Osteoblast (primary cell): ENCODE results near the gene FGF10. TPM values are rescaled to one million over a fixed set of nuclear protein-coding genes. Genes with fewer than 3 reads are reported as not detected.

Source experiments
- DNase-seq: peaks from one replicate; pipeline ENCODE4 v3.0.0; 2011; ENCODE audit warnings: low spot score, mixed read lengths; ENCODE audit not compliant: insufficient read length; ENCODE audit errors: missing footprints
- H2AFZ ChIP-seq: 2 replicates; pipeline ENCODE4 v1.6.0; 2011; ENCODE audit warnings: mild to moderate bottlenecking, low read length
- H3K27ac ChIP-seq: 2 replicates; pipeline ENCODE4 v1.5.1; 2011; ENCODE audit warnings: mild to moderate bottlenecking, low read depth, low read length, moderate library complexity
- H3K27me3 ChIP-seq: 2 replicates; pipeline ENCODE4 v1.6.0; 2012; ENCODE audit warnings: mild to moderate bottlenecking, control low read depth, inconsistent platforms, low read length, moderate library complexity; ENCODE audit not compliant: insufficient read depth
- H3K36me3 ChIP-seq: 2 replicates; pipeline ENCODE4 v1.5.1; 2011; ENCODE audit warnings: mild to moderate bottlenecking, low read length, control low read depth, moderate library complexity; ENCODE audit not compliant: insufficient read depth
- H3K4me1 ChIP-seq: 2 replicates; pipeline ENCODE4 v1.5.1; 2011; ENCODE audit warnings: mild to moderate bottlenecking, low read length, control low read depth, moderate library complexity; ENCODE audit not compliant: insufficient read depth
- H3K4me2 ChIP-seq: 2 replicates; pipeline ENCODE4 v1.6.0; 2011; ENCODE audit warnings: mild to moderate bottlenecking, low read length; ENCODE audit not compliant: insufficient read depth
- H3K4me3 ChIP-seq: fragments of 200-600 bp; sonication (generic); 3 replicates; pipeline ENCODE4 v1.5.1; 2012; ENCODE audit warnings: mild to moderate bottlenecking, low read length, inconsistent platforms; ENCODE audit not compliant: insufficient read depth
- H3K79me2 ChIP-seq: 2 replicates; pipeline ENCODE4 v1.6.0; 2012; ENCODE audit warnings: mild to moderate bottlenecking, low read length, control low read depth, inconsistent platforms; ENCODE audit not compliant: insufficient read depth
- H3K9me3 ChIP-seq: 2 replicates; pipeline ENCODE4 v1.5.1; 2011; ENCODE audit warnings: low read depth, low read length, control low read depth
- H4K20me1 ChIP-seq: 2 replicates; pipeline ENCODE4 v1.6.0; 2012; ENCODE audit warnings: mild to moderate bottlenecking, low read length, control low read depth; ENCODE audit not compliant: insufficient read depth
- total RNA-seq: library from RNA; depleted of rRNA; stranded (reverse); fragments of >200 nt; gene quantifications from 2 replicates; pipeline ENCODE4 v1.2.3, GENCODE V29; 2012
- TF ChIP-seq, protein P1 (sequence below): IDR thresholded peaks from 2 replicates; pipeline ENCODE4 v1.5.1; 2011; ENCODE audit warnings: mild to moderate bottlenecking, low read depth, low read length, moderate library complexity; ENCODE audit errors: extremely low read depth

Gene FGF10
- total RNA-seq, 1 donor = 1.4 TPM

DNA sequence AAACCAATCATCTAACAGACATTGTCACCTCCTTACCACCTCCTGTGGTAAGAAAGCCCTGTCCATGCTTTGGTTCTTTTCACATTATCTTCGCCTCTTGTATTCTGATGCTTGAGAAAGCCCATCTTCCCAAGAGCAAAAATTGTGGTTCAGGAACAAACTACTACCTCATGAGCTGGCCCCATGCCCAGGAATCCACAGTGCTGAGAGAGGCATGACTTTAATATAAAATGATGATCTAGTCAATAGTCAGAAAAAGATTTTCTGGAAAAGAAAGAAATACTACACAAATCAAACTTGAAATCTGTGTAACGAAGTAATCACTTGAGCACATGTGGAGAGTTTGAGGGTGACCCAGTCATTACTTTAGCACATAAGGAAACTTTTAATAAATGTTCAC, 94.7 kb downstream of the FGF10 start:
- Histone ChIP-seq H3K27ac (no peak overlapping the region), H3K36me3 (no peaks in the 10 kb centered on the region), H3K9me3 (no peaks in the 10 kb centered on the region), H3K4me2 (no peak overlapping the region), H3K79me2 (no peaks in the 10 kb centered on the region), H2AFZ (no peak overlapping the region), H3K27me3 (no peaks in the 10 kb centered on the region), H3K4me1 (no peaks in the 10 kb centered on the region), H3K4me3 (no peak overlapping the region), H4K20me1 (no peaks in the 10 kb centered on the region)
- TF ChIP-seq, protein P1, sequence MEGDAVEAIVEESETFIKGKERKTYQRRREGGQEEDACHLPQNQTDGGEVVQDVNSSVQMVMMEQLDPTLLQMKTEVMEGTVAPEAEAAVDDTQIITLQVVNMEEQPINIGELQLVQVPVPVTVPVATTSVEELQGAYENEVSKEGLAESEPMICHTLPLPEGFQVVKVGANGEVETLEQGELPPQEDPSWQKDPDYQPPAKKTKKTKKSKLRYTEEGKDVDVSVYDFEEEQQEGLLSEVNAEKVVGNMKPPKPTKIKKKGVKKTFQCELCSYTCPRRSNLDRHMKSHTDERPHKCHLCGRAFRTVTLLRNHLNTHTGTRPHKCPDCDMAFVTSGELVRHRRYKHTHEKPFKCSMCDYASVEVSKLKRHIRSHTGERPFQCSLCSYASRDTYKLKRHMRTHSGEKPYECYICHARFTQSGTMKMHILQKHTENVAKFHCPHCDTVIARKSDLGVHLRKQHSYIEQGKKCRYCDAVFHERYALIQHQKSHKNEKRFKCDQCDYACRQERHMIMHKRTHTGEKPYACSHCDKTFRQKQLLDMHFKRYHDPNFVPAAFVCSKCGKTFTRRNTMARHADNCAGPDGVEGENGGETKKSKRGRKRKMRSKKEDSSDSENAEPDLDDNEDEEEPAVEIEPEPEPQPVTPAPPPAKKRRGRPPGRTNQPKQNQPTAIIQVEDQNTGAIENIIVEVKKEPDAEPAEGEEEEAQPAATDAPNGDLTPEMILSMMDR = no peak
- no peak for DNase-seq

DNA sequence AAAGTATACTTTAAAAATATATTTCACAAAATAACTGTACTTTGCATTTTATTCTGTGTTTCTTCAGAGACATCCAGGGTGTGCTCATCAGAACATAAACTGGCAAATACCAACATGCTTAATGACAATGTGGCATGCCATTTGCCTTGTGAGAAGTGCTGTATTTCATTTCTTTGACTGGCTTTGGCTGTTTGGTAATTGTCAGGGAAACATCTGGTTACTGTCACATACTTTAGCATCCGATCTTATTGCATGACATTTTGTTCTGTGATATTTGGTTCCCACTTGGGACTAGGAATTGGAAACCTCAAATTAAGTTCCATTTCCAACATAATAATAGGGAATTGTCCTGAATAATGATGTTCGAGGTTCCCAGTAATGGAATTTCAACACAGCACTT, 96.5 kb downstream of the FGF10 start:
- Histone ChIP-seq H3K4me3 (no peak overlapping the region), H3K4me2 (no peak overlapping the region), H3K9me3 (no peaks in the 10 kb centered on the region), H2AFZ (no peak overlapping the region), H3K27ac (no peak overlapping the region), H3K27me3 (no peaks in the 10 kb centered on the region), H3K4me1 (no peaks in the 10 kb centered on the region), H3K36me3 (no peaks in the 10 kb centered on the region), H3K79me2 (no peaks in the 10 kb centered on the region), H4K20me1 (no peaks in the 10 kb centered on the region)
- TF ChIP-seq, protein P1 = no peak
- no peak for DNase-seq

DNA sequence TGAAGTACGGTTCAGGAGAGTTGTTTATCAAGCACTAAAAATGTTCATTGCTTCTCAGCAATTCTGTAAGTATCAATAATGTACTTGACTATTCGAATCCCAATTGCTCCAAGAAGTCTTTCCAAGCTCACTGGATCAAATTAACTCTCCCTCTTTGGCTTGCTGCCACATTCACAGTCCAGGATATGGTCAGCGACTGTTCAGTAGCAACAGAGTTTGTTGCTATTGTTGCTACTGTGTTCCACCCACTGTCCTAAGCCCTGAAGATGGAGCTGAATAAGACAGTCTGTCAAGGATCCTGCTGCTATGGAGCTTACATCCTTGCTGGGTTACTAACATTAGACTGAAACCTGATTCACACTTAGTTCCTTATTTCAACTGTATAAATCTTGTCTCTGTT, 110.8 kb downstream of the FGF10 start:
- Histone ChIP-seq H3K4me1 (no peaks in the 10 kb centered on the region), H3K4me3 (no peak overlapping the region), H3K27ac (no peak overlapping the region), H4K20me1 (no peaks in the 10 kb centered on the region), H3K27me3 (no peaks in the 10 kb centered on the region), H3K9me3 (no peaks in the 10 kb centered on the region), H3K79me2 (no peaks in the 10 kb centered on the region), H3K4me2 (no peak overlapping the region), H2AFZ (no peak overlapping the region), H3K36me3 (no peaks in the 10 kb centered on the region)
- TF ChIP-seq, protein P1 = no peak
- no peak for DNase-seq

DNA sequence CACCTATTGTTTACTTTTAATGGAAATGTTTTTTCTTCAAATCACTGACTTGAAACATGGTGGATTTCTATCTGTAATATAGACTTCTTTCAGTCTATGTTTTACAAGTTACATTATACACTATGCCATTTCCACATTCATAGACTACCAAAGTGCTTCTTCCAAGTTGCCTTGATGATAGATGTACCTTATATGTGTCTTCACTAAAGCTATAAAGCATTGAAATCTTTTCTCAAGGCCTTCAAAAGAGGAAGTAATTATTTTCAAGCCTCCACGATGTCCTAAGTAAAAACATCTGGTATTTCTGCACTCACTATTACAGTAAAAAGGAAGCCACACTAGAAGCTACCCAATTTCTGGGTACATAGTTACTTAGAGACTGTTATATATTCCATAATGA, 113.3 kb downstream of the FGF10 start:
- H3K79me2 ChIP-seq = no peaks in the 10 kb centered on the region
- no peak overlapping the region for H2AFZ ChIP-seq
- no peaks in the 10 kb centered on the region for H3K36me3 ChIP-seq
- no peak overlapping the region for H3K4me3 ChIP-seq
- H4K20me1 ChIP-seq = no peaks in the 10 kb centered on the region
- no peaks in the 10 kb centered on the region for H3K27me3 ChIP-seq
- no peak for DNase-seq
- TF ChIP-seq, protein P1 = no peak
- H3K4me2 ChIP-seq = no peak overlapping the region
- H3K9me3 ChIP-seq = no peaks in the 10 kb centered on the region
- H3K4me1 ChIP-seq = no peaks in the 10 kb centered on the region
- no peak overlapping the region for H3K27ac ChIP-seq
